Right cardiac atrium (tissue), 5 donors: Measurements from ENCODE around the gene KCNG1. TPM values are rescaled to one million over a fixed set of nuclear protein-coding genes. Genes with fewer than 3 reads are reported as not detected.

Experiments
- ATAC-seq, 2 donors: fragments of 200-7000 bp; cut with Tn5 transposase; one replicate each; pipeline versions ENCODE4 v1.8.0 to v1.9.1; 2020; ENCODE audit warnings: moderate library complexity in 2 of 2, mild to moderate bottlenecking in 1 of 2
- DNase-seq, 3 donors: peaks; one replicate each; pipeline ENCODE4 v3.0.0-alpha.2; 2020
- H3K27ac ChIP-seq: one replicate; pipeline ENCODE4 v1.5.1; 2013; ENCODE audit warnings: mild to moderate bottlenecking, low read length, control low read depth, moderate library complexity
- H3K27me3 ChIP-seq: one replicate; pipeline ENCODE4 v1.6.1; 2013; ENCODE audit not compliant: control insufficient read depth, insufficient read depth
- H3K4me1 ChIP-seq: one replicate; pipeline ENCODE4 v1.6.1; 2013; ENCODE audit warnings: low read length; ENCODE audit not compliant: control insufficient read depth, insufficient read depth
- H3K4me3 ChIP-seq: one replicate; pipeline ENCODE4 v1.5.1; 2013; ENCODE audit warnings: low read length, control low read depth
- H3K9me3 ChIP-seq: one replicate; pipeline ENCODE4 v1.6.1; 2013; ENCODE audit warnings: low read length; ENCODE audit not compliant: control insufficient read depth
- WGBS: extraction: QIAGEN DNeasy Blood & Tissue Kit; methylation state at CpG from one replicate; pipeline ENCODE4 v1.1.7; 2013; 5-methylcytosine and 5-hydroxymethylcytosine counted together
- intact Hi-C, 4 donors: fragments of 100-400 bp; cut with DNase I; formaldehyde crosslinking; loops; one replicate each; pipeline versions ENCODE4 v1.11.0 to v1.14.0; 2022 to 2023
- polyA plus RNA-seq: library from polyadenylated mRNA; stranded (reverse); fragments of 200-250 nt; gene quantifications from one replicate; pipeline ENCODE4 v1.2.3, GENCODE V29; 2013
- total RNA-seq, 4 donors: library from RNA; stranded (reverse); fragmentation: NEBNext Ultra II Directional; extraction: Animal tissue kit (Norgen Biotek cat#: 25700); gene quantifications; one replicate each; pipeline ENCODE4 v1.2.1, GENCODE V29; 2021
- donor health status: healthy with polysubstance abuse.
- donor health status: DM: no; HTN: yes; CAD: no.
- donor health status: DM: no; HTN: no; CAD: no.
- donor health status: DM: no; HTN: yes; CAD: no; lungs with severe emphysema.
- donor health status: DM: yes; HTN: yes; CAD: no.

The KCNG1 gene
- total and polyA plus RNA-seq, 5 donors: 0.41 to 1.7 (median 1.1) TPM

DNA sequence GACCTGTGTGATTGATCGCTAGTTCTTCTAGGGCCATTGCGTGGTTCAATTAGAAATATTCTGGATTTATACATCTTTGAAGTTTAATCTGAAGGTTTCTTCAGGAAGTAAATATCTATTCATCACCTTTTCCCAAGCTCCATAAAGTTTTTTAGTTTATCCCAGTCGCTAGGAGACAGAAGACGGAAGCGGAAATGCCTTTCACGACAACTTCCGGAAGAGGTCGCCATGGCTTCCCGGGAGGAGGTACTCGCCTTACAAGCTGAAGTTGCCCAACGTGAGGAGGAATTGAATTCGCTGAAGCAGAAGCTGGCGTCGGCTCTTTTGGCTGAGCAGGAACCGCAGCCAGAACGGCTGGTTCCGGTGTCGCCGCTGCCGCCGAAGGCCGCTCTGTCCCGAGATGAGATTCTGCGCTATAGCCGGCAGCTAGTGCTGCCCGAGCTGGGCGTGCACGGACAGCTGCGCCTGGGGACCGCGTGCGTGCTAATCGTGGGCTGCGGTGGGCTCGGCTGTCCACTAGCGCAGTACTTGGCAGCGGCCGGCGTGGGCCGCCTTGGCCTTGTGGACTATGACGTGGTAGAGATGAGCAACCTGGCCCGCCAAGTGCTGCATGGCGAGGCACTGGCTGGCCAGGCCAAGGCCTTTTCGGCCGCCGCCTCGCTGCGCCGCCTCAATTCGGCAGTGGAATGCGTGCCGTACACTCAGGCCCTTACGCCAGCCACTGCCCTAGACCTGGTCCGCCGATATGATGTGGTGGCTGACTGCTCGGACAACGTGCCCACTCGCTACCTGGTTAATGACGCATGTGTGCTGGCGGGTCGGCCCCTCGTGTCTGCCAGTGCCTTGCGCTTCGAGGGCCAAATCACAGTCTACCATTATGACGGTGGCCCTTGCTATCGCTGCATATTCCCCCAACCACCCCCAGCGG lies 64.0 kb downstream of the KCNG1 start, which contains the start of gene MOCS3:
MOCS3 (plus strand) TSS at position 204 of the 928 bp plus-strand sequence; CDS start at position 229, 25 bp downstream.
- DNase-seq: peak; percentile 84 to 90 (median 88)
- H3K27me3 ChIP-seq: no peaks in the 10 kb centered on the region
- peak within 1 kb of the TSS; percentile 97 for H3K27ac ChIP-seq
- WGBS: 2% methylated on average over 67 of the region's 67 CpGs
- intact Hi-C loops: loop anchor here in 1 of 4 donors (10.0 kb wide), 1 partner anchor 164 kb away; the partner anchor contains the start of gene BCAS4
- peak; percentile 85 to 86 for ATAC-seq
- H3K9me3 ChIP-seq: no peaks in the 10 kb centered on the region
- peaks cover 12% of the 10 kb centered on the region for H3K4me1 ChIP-seq
- H3K4me3 ChIP-seq: peak within 1 kb of the TSS; percentile 63

DNA sequence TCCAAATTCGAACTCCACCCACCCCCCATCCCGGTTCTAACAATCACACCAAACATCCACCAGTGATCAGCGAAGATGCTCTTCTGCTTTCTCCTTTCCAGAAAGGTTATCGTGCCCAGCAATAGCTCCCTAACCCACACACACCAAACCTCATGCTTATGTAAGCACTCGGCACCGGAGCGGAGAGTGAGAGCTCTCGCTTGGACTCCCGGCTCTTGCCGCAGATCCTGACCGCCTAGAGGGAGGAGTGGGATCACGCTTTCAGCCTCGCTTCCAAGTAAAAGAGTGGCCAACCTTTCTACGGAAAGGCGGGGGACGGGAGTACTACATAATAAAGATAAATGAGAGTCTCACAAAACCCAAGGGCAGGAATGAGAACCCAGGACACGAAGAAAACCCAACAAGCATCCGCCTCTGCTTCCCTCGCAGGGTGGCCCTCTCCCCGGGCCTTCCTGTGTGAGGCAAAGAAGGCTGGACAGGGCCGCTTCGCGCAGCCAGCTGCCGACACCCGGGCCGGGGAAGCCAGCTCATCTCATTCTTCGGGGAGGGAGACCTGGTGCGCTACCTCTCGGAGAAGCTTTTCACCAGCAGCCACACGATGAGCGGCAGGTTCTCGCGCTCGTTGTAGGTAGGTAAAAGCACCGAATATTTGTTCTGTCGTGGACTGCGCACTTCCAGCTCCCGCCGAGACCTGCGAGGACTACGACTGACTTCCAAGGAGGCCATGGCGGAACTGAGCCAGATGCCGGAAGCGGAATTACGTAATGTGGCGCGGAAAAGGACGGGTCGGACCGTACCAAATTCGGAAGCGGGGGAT lies 64.9 kb downstream of the KCNG1 start, which contains the start of gene DPM1:
DPM1 (minus strand) TSS at position 735 of the 817 bp plus-strand sequence; CDS start at position 726, 9 bp downstream.
- ATAC-seq (peak; percentile 91), DNase-seq (peak; percentile 88 to 94 (median 94))
- Histone ChIP-seq H3K4me1 (peaks cover 12% of the 10 kb centered on the region), H3K9me3 (no peaks in the 10 kb centered on the region), H3K27ac (peak within 1 kb of the TSS; percentile 97), H3K4me3 (peak within 1 kb of the TSS; percentile 63), H3K27me3 (no peaks in the 10 kb centered on the region)
- WGBS: under 1% methylated on average over 52 of the region's 52 CpGs
- intact Hi-C loops: loop anchor here in 1 of 4 donors (10.0 kb wide), 1 partner anchor 163 kb away; the partner anchor contains the start of gene BCAS4

DNA sequence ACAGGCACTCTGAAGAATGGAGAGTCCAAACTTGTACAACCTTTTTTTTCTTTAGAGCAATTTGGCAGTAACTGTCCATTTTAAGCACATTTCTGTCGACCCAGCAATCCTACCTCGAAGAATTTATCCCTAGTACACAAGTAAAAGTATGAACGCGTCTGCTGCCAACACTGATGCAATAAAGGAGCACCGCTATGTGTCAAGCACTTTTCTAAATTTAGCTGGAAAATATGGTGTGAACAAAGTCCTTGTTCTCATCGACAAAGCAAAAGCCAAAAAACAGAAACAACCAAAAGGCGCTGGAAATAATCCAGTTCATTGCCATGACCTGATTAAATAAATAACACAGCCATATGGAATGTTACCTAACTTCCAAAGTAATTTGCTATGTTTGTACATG lies 65.6 kb downstream of the KCNG1 start:
- intact Hi-C loops: loop anchor here in 1 of 4 donors (10.0 kb wide), 1 partner anchor 162 kb away; the partner anchor contains the start of gene BCAS4
- no peak for DNase-seq

DNA sequence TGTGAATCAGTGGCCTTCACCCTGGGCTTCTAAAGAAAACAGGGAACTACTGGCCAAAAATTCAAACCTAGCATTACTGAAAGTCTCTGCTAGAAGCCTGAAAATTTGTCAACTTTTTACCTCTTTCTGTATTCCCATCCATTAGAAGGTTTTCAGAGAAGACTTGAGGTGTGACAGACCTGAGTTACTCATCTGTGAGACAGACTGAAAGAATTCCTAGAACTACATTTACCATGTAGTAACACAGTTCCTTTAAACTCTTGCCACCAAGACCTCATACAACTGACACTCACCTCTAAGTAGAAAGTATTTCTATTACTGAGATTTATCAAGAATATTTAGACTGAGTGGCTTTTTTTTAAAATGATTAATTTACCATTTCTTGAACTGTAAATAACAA lies 69.1 kb downstream of the KCNG1 start:
- intact Hi-C loops: loop anchor here in 1 of 4 donors (10.0 kb wide), 1 partner anchor 159 kb away; the partner anchor contains the start of gene BCAS4
- H3K9me3 ChIP-seq: no peaks in the 10 kb centered on the region
- DNase-seq (no peak), ATAC-seq (no peak)
- H3K4me3 ChIP-seq: no peak overlapping the region
- no peak overlapping the region for H3K27ac ChIP-seq
- H3K27me3 ChIP-seq: no peaks in the 10 kb centered on the region
- peaks cover 3% of the 10 kb centered on the region for H3K4me1 ChIP-seq

More for the DNA sequence above, 65.6 kb downstream of the KCNG1 start:
- Histone ChIP-seq H3K4me3 (peak overlapping the region; percentile 63), H3K27ac (no peak overlapping the region), H3K9me3 (no peaks in the 10 kb centered on the region), H3K4me1 (peaks cover 12% of the 10 kb centered on the region), H3K27me3 (no peaks in the 10 kb centered on the region)
- no peak for ATAC-seq
- 12% methylated on average over 7 of the region's 7 CpGs for WGBS

Other genes starting within 250 kb of the KCNG1 start
- gene BCAS4, start 228.0 kb downstream of the KCNG1 start, total RNA-seq: 1 to 10 TPM; 1.6 to 3.5 (median 2.2) TPM
- gene BCAS4, start 228.0 kb downstream of the KCNG1 start, polyA plus RNA-seq: 2.4 TPM
- 10 to 100 TPM; 35.7 to 44.1 (median 39.6) TPM for gene ADNP, start 91.7 kb downstream of the KCNG1 start, total RNA-seq
- 16.3 TPM for gene ADNP, start 91.7 kb downstream of the KCNG1 start, polyA plus RNA-seq
- 10 to 100 TPM; 36.1 to 43.0 (median 40.2) TPM for gene DPM1, start 64.6 kb downstream of the KCNG1 start, total RNA-seq
- gene DPM1, start 64.6 kb downstream of the KCNG1 start, polyA plus RNA-seq: 61.2 TPM
- gene MOCS3, start 64.3 kb downstream of the KCNG1 start, total RNA-seq: 1 to 10 TPM; 2.5 to 3.1 (median 2.9) TPM
- 1.7 TPM for gene MOCS3, start 64.3 kb downstream of the KCNG1 start, polyA plus RNA-seq